K562 (cell line): Measurements from ENCODE around the gene AK5. TPM values are rescaled to one million over a fixed set of nuclear protein-coding genes. Genes with fewer than 3 reads are reported as not detected.
A peak's percentile ranks its signal among the peaks of the same experiment; 100 is the strongest.

ENCODE experiments used
- ARID2 ChIP-seq: fragments of 450-650 bp; IDR thresholded peaks from 2 replicates; pipeline ENCODE4 v1.6.1; 2017; ENCODE audit warnings: antibody characterized with exemption, mild to moderate bottlenecking
- ATF3 ChIP-seq, 2 experiments: fragments of 450-650 bp in 1 of 2; sonication (generic) in 1 of 2; formaldehyde crosslinking in 1 of 2; IDR thresholded peaks in 1 of 2; conservative IDR thresholded peaks in 1 of 2; 2 replicates each; pipeline versions ENCODE4 v1.6.1 to v1.8.1; 2016 to 2023; ENCODE audit warnings: mild to moderate bottlenecking in 2 of 2, moderate library complexity in 2 of 2, inconsistent platforms in 1 of 2, missing genetic modification reagents in 1 of 2
- POLR2A ChIP-seq: fragments of 450-650 bp; conservative IDR thresholded peaks from 2 replicates; pipeline ENCODE4 v1.6.1; 2016
- SLC30A9 ChIP-seq: fragments of 250-450 bp; sonication (Bioruptor Pico); IDR thresholded peaks from 2 replicates; pipeline ENCODE4 v1.8.0; 2022; ENCODE audit warnings: mild to moderate bottlenecking, moderate library complexity
- SREBF1 ChIP-seq: fragments of 150-350 bp; IDR thresholded peaks from 2 replicates; pipeline ENCODE4 v1.6.1; 2014; ENCODE audit warnings: antibody characterized with exemption, low read depth, low read length, borderline replicate concordance
- TOE1 ChIP-seq, 2 experiments: fragments of 450-650 bp in 1 of 2; sonication (generic) in 1 of 2; formaldehyde crosslinking in 1 of 2; IDR thresholded peaks; 2 replicates each; pipeline versions ENCODE4 v1.7.1 to v1.8.0; 2016 to 2022; ENCODE audit warnings: borderline replicate concordance in 2 of 2, mild to moderate bottlenecking in 2 of 2, antibody characterized with exemption in 1 of 2, inconsistent platforms in 1 of 2, low read depth in 1 of 2, missing genetic modification reagents in 1 of 2, moderate library complexity in 1 of 2
- ZKSCAN8 ChIP-seq: fragments of 200-800 bp; sonication (Bioruptor generic); IDR thresholded peaks from 2 replicates; pipeline ENCODE4 v1.6.1; 2016; ENCODE audit warnings: missing genetic modification characterization, missing compliant biosample characterization
- polyA plus RNA-seq, 8 experiments: library from polyadenylated mRNA; depleted of rRNA in 4 of 8; stranded (reverse) in 5 of 8; unstranded in 3 of 8; fragments of >200 nt; fragmentation: Nextera tagmentation in 2 of 8; fragmentation: Illumina TruSeq in 1 of 8; extraction: Ambion mirVana in 2 of 8; extraction: Trizol in 1 of 8; gene quantifications; 2 replicates each; pipeline versions ENCODE4 v1.2.1 to v1.2.3, GENCODE V29; 2011 to 2014; ENCODE audit warnings: inconsistent platforms in 1 of 8, missing spikeins in 1 of 8
- total RNA-seq, 7 experiments: library from RNA; depleted of rRNA in 6 of 7; stranded (reverse); fragments of >200 nt in 6 of 7; fragmentation: Illumina TruSeq in 2 of 7; extraction: Trizol in 2 of 7; gene quantifications; 2 replicates each; pipeline versions ENCODE4 v1.2.1 to v1.2.3, GENCODE V29; 2011 to 2021; ENCODE audit warnings: low replicate concordance in 1 of 7
- TF ChIP-seq, protein P1 (sequence below), 2 experiments: IDR thresholded peaks; 2 replicates each; pipeline ENCODE4 v1.6.1; 2011; ENCODE audit warnings: borderline replicate concordance in 1 of 2, control low read depth in 1 of 2, low read depth in 1 of 2, low read length in 1 of 2, mild to moderate bottlenecking in 1 of 2, mixed read lengths in 1 of 2, moderate library complexity in 1 of 2; ENCODE audit not compliant: insufficient read depth in 1 of 2, insufficient read length in 1 of 2, poor library complexity in 1 of 2, severe bottlenecking in 1 of 2; ENCODE audit errors: extremely low read depth in 1 of 2
- TF ChIP-seq, protein P2 (sequence below), 3 experiments: fragments of 200-800 bp in 1 of 3; sonication (Bioruptor generic) in 1 of 3; sonication (generic) in 1 of 3; formaldehyde crosslinking in 1 of 3; IDR thresholded peaks; 2 replicates each; pipeline versions ENCODE4 v1.6.1 to v1.8.0; 2016 to 2022; ENCODE audit warnings: mild to moderate bottlenecking in 2 of 3, missing compliant biosample characterization in 2 of 3, missing genetic modification characterization in 2 of 3, missing genetic modification reagents in 1 of 3

Gene AK5
- total and polyA plus RNA-seq, 9 of the 15 experiments (the other 6 are each of a cell fraction or from before 2014, with no cell fraction given) = 0.06 TPM; not detected in 8

- TF ChIP-seq, protein P1, sequence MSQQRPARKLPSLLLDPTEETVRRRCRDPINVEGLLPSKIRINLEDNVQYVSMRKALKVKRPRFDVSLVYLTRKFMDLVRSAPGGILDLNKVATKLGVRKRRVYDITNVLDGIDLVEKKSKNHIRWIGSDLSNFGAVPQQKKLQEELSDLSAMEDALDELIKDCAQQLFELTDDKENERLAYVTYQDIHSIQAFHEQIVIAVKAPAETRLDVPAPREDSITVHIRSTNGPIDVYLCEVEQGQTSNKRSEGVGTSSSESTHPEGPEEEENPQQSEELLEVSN (IDR thresholded peaks at IDR 0.05; ENCODE audit: borderline replicate concordance in 1 of 2, extremely low read depth in 1 of 2, insufficient read depth in 1 of 2, insufficient read length in 1 of 2, low read depth in 1 of 2, low read length in 1 of 2, poor library complexity in 1 of 2, severe bottlenecking in 1 of 2) = peak in 1 of 2 experiments; percentile 12
- TF ChIP-seq, protein P2, sequence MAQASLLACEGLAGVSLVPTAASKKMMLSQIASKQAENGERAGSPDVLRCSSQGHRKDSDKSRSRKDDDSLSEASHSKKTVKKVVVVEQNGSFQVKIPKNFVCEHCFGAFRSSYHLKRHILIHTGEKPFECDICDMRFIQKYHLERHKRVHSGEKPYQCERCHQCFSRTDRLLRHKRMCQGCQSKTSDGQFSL (CRISPR knock-in tag; IDR thresholded peaks at IDR 0.05) = no peak
- TF ChIP-seq, protein P2 (tag; IDR thresholded peaks at IDR 0.05) = no peak
- TF ChIP-seq SLC30A9 (no peak), ATF3 (IDR thresholded peaks at IDR 0.05) (peak; percentile 42; the same call in 1 of the 2 replicates), ATF3 (CRISPR knock-in tag; conservative IDR thresholded peaks at IDR 0.05) (no peak), SREBF1 (no peak), TOE1 (IDR thresholded peaks at IDR 0.05; ENCODE audit: borderline replicate concordance) (no peak), TOE1 (CRISPR knock-in tag; IDR thresholded peaks at IDR 0.05; ENCODE audit: borderline replicate concordance, low read depth) (no peak), ZKSCAN8 (no peak), POLR2A (no peak), ARID2 (no peak)
Measured at GRCh38 chr1:77412069-77412819, 130.4 kb downstream of the AK5 start (continued).
